AG08395 (cell line): ENCODE results near the gene C19orf47.

Experiments used
- DNase-seq: peaks from one replicate; pipeline ENCODE4 v3.0.0; 2012; ENCODE audit warnings: mixed read lengths, low spot score

The C19orf47 gene

DNA sequence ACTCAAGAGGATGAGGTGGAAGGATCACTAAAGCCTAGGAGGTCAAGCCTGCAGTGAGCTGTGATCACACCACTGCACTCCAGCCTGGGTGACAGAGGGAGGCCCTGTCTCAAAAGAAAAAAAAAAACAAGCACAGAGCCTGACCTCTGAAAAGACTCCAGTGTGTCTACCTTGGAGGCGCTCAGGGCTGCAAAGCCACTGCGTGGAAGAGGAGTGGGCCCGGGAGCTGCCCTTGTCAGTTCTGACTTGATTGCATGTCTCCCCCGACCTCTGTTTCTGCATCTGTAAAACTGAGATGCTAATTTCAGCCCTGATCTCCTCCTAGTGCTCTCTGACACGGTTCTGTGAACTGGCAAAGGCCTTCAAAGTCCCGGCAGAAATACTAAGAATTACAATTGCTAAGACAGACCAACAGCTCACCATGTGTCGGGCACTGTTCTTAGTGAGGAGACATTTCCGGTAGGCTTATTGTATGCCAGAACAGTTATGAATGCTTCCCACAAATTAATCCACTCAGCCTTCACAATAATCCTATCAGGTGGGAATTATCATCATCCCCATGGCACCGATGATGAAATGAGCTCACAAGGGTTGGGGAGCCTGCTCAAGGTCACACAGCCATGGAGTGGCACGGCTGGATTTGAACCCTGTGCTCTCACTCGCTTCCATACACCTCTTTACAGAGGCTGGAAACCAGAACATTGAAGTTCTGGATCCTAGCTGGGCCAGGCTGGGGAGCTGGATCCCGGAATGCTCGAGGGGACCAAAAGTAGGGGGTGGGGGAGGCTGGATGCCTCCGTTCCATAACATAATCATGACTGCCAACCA, 66.6 kb downstream of the C19orf47 start:
- no peak for DNase-seq

DNA sequence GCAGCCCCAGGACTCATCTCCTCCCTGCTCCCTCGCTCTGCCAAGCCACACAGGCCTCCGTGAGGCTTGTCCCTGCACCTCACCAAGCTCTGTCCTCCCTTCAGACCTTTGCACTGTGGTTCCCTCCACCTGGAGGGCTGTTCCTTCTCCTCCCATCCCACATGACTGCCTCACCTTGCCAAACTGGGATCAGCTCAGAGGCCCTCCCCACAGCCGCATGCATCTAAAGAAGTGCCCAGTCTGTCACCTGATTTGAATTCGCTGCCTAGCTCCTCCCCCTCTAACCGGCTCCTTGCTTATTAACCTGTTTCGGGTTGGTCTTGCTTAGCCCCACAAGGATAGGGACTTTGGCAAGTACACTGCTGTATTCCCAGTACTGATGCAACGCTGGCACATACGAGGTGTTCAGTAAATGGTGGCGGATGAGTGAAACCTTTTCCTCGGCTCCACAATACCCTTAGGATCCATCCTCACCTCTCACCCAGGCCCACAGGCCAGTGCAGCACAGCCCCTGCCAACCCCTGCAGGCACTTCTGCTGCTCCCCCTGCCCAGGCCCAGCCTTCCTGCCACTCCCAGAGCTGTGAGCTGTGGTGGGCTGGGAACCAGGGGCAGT, 67.5 kb downstream of the C19orf47 start:
- DNase-seq: no peak

DNA sequence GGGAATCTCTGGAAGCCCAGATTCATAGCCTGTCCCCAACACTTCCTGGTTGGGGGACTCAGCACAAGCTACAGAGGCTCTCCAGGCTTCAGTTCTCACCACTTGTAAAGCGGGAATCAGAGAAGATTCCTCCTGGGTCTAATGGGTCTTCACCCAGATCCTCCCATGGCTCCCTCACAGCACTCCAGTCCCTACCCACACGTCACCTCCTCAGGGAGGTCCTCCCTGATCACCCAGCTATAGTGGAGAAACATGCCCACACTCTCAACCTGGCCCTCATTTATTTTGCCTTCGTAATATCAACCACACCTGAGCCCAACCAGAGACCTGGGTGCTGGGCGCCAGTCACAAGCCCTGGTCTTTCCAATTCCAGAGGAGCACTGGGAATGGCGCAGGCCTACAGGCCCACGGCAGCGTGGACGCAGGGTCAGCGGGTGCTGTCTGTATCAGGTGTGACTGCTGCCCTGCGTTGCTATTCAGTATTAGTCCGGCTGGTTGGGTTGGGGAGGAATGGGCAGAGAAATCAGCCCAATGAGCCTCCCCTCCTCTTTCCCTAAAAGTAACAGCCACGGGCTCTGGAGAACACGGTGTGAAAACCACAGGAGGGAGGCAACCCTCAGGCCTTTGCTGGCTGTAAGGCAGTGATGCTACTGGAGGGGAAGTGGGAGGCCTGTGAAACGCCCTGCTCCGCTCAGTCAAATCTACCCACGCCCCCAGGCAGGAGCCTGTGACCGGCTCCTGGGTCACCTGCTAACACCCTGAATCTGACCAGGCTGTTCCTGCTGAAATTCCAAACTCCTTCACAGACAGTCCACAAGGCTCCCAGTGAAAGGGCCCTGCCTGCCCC, 68.2 kb downstream of the C19orf47 start:
- DNase-seq: no peak

GRCh38 chr19:40279120-40279551, 69.1 kb downstream of the C19orf47 start:
- DNase-seq: peak; percentile 70

DNA sequence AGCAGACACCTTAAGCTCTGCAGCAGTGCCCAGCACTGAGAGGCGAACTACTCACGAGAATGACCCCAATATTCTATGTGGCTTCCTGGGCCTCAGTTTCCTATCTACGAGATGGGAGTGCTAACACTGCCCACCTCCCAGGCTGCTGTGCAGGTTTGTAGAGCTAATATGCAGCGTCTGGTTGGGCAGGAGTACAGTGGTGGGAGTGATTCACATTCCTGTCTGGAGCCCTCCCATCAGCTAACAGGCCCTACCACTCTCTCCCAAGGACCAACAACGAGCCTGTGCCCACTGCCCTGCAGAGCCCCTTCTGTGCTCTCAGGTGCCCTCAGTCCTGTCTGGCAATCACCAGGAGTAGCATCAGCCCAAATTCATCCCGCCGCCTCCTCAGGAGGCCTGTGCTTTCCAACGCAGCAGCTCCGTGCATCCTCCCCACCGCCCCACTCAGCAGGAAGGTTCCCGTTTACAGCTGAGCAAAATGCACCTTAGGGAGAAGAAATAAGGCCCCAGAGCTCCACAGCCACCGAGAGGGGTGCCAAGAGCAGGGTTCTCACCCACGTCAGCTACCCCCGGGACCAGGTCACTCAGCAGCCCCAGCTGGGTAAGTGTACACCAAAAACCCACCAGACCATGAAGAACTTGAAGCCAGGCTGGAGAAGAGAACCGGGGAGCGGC, 69.7 kb downstream of the C19orf47 start:
- no peak for DNase-seq

DNA sequence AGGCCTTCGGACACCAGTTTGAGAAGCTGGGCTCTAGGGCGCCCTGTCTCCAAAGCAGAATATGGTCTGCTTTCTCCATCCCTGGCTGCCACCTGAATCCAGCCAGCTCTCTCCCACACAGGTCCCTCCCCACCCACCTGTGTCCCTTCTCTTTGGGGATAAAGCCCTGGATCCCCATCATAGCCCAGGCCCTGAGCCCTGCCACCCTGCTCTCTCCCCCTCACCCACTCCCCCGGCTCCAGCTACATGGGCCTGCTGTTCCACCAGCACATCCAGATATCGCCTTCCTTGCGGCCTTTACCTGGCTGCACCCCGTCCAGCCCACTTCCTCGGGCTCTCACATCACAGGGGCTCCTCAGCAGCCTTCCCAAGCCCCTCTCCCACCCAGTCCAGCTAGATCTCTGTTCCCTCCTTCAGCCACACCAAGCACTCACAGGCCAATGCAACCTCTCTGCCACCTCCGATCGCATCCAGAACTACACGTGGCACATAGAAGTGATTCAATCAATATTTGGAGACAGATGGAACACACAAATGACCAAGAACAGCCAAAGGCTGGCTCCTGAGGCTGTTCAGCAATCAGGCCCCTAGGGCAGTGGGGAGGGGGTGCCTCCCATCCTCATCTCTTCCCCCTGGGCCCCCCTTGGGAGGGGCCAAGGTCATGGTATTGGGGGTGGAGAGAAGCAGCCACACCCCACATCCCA, 70.7 kb downstream of the C19orf47 start:
- DNase-seq: no peak

GRCh38 chr19:40274585-40275544, 73.3 kb downstream of the C19orf47 start:
- DNase-seq: no peak

DNA sequence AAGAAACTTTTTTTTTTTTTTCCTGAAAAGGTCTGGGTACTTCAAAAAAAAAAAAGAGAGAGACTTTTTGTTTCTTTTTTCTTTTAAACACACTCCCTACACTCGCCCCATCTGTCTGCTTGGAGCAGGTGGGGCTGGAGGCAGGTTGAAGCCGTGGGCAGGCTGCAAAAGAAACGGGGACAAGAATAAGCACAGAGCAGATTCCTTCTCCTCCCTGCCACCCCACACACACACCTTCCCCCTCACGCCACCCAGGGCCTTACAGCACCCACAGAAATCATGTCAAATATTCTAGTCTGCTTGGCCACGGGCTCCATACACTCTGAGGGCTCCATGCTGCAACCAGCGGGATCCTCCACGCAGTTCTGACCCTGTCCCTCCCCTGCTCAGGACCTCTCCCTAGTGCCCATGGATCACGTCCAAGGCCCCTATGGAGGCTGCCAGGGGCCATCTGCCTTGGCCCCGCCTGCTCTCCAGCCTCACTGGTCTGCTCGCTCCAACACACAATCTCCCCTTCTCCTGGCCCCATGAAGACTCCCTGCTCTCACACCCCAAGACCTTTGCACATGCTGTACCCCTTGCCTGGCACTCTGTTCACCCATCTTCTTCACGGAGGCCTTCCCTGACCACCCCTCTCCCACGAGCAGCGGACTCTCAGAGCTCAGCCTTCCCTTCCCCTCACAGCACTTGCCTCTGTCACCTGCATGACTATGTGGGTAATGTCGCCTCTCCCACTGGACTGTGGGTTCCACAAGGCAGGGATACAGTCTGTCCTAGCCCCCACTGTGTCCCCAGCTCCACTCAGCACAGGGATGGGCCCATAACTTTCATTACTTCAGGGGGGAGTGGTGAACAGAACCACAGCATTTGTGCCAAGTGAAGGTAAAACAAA, 74.5 kb downstream of the C19orf47 start:
- no peak for DNase-seq

DNA sequence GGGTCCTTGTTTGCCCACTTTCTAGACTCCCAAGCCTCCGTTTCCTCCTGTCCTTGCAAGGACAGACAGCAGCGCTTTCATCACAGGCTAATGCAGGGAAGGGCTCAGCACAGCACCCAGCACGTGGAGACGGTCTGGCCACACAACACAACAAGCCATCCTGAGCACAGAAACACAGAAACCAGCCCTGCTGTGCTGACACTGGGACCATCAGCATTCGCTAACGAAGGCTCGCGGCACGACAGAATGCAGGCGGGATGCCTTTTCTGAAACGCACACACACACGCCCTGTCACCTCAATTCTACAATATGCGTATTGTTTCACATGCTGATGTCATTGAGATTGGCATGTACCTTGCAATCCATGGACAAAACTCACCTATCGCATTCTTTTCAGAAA, 75.9 kb downstream of the C19orf47 start:
- DNase-seq: no peak

DNA sequence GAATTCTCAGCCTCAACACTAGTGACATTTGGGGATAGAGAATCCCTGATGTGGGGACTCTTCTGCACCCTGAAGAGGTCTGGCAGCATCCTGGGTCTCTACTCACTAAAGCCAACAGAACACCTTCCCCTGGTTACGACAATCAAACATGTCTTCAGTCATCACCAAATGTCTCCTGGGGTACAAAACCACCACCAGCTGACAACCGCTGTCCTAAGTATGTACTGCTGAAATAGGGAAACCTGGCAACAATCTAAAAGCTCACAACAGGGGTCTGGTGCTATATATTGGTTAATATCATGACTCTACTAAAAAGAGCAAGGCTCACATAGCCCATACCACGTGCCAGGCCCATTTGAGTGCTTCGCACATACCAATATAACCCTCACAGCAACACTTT, 76.5 kb downstream of the C19orf47 start:
- no peak for DNase-seq

DNA sequence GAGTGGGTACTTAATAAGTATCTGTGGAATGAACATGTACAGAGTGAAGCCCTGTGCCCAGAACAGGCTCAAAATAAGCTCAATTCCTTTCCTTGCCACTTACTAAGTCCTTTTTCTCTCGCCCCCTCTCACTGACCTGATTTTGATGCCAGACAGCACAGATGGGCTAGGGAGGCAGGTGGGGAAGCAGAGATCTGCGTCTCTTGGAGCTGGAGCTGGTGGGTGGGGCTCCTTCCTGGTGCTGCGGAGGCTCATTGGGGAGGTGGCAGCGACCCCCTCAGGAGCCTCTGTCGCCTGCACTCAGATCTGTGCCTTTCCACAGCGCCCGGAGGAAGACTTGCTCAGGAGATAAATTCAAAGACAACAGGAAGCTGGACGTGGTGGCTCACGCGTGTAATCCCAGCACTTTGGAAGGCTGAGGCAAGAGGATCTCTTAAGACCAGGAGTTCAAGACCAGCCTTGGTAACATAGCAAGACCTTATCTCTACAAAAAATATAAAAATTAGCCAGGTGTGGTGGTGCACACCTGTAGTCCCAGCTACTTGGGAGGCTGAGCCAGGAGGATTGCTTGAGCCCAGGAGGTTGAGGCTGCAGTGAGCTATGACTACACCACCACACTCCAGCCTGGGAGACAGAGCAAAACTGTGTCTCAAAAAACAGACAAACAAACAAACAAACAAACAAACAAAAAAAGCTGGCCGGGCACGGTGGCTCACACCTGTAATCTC, 77.7 kb downstream of the C19orf47 start:
- no peak for DNase-seq
